SJCRH30 (cell line): ENCODE results near the gene NCMAP. TPM values are rescaled to one million over a fixed set of nuclear protein-coding genes. Genes with fewer than 3 reads are reported as not detected.
A peak's percentile ranks its signal among the peaks of the same experiment; 100 is the strongest.

Source experiments
- DNase-seq, 2 experiments: peaks; one replicate each; pipeline ENCODE4 v3.0.0-alpha.2; 2015 to 2020
- H3K27ac ChIP-seq: fragments of 250-450 bp; sonication (Bioruptor Pico); 2 replicates; pipeline ENCODE4 v1.5.1; 2020; ENCODE audit warnings: mild to moderate bottlenecking, moderate library complexity
- H3K27me3 ChIP-seq: fragments of 250-450 bp; sonication (Bioruptor Pico); 2 replicates; pipeline ENCODE4 v1.5.1; 2020; ENCODE audit warnings: mild to moderate bottlenecking, moderate library complexity
- H3K36me3 ChIP-seq: fragments of 250-450 bp; sonication (Bioruptor Pico); 2 replicates; pipeline ENCODE4 v1.5.1; 2020; ENCODE audit warnings: mild to moderate bottlenecking, moderate library complexity
- H3K4me1 ChIP-seq: fragments of 250-450 bp; sonication (Bioruptor Pico); 2 replicates; pipeline ENCODE4 v1.5.1; 2020; ENCODE audit warnings: mild to moderate bottlenecking, moderate library complexity
- H3K4me3 ChIP-seq: fragments of 250-450 bp; sonication (Bioruptor Pico); 2 replicates; pipeline ENCODE4 v1.5.1; 2020; ENCODE audit warnings: mild to moderate bottlenecking, moderate library complexity
- H3K9me3 ChIP-seq: fragments of 250-450 bp; sonication (Bioruptor Pico); replicated peaks from 2 replicates; pipeline ENCODE4 v1.5.1; 2020; ENCODE audit warnings: mild to moderate bottlenecking, moderate library complexity
- total RNA-seq: library from RNA; depleted of rRNA; stranded (reverse); fragments of >200 nt; shearing (Covaris generic); gene quantifications from 2 replicates; pipeline ENCODE4 v1.2.3, GENCODE V29; 2014

Gene NCMAP
- total RNA-seq, 1 experiment from 2014 or later, result not detected

DNA sequence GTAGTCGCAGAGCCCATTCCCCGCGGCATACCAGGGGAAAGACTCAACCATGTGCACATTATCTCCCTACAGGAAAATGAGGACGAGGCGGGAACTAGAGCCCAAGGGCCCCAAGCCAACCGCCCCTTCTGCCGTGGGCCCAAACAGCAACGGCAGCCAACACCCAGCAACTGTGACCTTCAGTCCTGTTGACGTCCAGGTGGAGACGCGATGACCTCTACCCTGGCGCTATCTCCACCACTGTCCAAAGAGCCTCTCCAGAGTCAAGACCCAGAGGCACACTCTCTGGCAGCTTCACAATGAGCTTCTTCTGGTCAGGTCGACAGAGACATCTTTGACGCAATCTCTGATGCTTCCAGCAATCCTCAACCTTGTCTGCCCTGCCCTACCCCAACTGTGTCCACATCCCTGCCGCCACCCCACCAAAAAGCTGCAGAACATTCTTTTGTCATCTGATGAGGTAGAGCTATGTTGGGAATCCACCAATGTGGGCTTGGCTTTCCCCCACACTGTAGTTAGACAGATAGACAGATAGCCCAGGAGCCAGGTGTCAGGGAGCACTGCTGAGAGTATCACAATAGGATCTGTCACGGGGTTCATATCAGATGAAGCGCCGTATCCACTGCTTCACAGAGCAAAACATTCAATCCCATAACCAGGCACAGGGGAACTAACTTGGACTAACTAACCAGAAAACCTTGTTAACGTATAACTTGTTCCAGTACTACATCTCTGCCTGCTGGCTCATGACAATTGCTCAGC is 49.8 kb downstream of the NCMAP start:
- H3K9me3 ChIP-seq, result no peaks in the 10 kb centered on the region
- DNase-seq, result no peak
- no peaks in the 10 kb centered on the region for H3K4me1 ChIP-seq
- no peak overlapping the region for H3K4me3 ChIP-seq
- H3K36me3 ChIP-seq, result no peaks in the 10 kb centered on the region
- H3K27me3 ChIP-seq, result no peaks in the 10 kb centered on the region
- no peak overlapping the region for H3K27ac ChIP-seq

DNA sequence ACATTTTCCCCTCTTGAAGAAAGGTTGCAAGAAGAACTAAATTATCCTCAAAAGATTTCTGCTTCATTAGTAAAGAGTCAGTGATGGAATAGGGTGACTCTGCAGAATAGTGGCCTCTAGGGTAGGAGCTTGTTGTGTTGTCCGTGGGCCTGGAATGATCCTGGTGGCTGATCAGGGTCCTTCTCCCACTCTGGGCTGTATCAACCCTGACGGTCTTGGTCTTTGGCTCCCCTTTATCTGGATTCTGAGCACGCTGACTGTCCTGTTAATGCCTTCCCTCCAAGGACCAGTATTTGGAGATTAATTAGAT is 50.4 kb downstream of the NCMAP start:
- H3K4me3 ChIP-seq, result no peak overlapping the region
- no peaks in the 10 kb centered on the region for H3K4me1 ChIP-seq
- H3K9me3 ChIP-seq, result no peaks in the 10 kb centered on the region
- DNase-seq, result no peak
- H3K36me3 ChIP-seq, result no peaks in the 10 kb centered on the region
- H3K27ac ChIP-seq, result no peak overlapping the region
- no peaks in the 10 kb centered on the region for H3K27me3 ChIP-seq

DNA sequence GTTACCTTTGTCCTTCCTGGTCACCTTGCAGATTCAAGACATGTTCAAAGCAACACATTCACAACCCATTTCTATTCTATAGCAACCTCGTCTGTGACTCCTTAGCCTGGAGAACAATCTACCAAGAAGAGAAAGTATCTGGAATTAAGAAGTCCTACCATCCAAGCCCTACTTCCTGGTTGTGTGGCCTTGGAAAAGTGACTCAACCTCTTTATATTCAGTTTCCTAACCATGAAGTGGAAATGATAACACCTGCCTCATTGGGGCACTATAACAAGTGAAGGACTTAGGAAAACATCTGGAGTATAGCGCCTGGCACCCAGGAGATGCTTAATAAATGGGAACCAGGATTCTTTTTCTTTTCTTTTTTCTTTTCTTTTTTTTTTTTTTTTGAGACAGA is 50.7 kb downstream of the NCMAP start:
- Histone ChIP-seq H3K27me3 (no peaks in the 10 kb centered on the region), H3K27ac (no peak overlapping the region), H3K9me3 (no peaks in the 10 kb centered on the region), H3K4me3 (no peak overlapping the region), H3K36me3 (no peaks in the 10 kb centered on the region), H3K4me1 (no peaks in the 10 kb centered on the region)
- DNase-seq, result no peak

DNA sequence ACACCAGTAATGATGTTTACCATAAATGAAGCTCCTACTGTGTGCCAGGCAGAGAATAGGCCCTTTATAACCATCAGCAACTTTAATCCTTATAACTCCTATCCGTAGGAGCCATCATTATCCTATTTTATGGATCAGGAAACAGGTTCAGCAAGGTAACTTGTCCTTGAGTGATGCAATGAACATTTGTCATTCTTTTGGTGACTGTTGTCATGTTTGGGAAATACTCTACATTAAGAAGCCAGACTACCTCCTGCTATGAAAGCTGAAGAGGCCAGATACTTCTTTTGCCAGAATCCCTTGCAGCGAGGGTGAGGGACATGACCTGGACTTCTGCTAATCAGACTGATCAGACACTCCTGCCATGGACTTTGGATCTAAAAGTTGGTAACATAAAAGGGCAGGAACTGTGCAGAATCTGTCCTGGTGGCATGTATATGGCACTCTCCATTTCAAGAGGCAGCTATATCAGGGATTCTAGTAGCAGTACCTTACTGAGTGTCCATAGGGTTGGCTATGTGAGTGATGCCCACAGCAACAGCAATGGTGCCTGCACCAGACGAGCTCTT is 54.1 kb downstream of the NCMAP start:
- Histone ChIP-seq H3K36me3 (no peaks in the 10 kb centered on the region), H3K4me1 (no peaks in the 10 kb centered on the region), H3K27ac (no peak overlapping the region), H3K4me3 (no peak overlapping the region), H3K27me3 (no peaks in the 10 kb centered on the region), H3K9me3 (no peaks in the 10 kb centered on the region)
- DNase-seq, result no peak

DNA sequence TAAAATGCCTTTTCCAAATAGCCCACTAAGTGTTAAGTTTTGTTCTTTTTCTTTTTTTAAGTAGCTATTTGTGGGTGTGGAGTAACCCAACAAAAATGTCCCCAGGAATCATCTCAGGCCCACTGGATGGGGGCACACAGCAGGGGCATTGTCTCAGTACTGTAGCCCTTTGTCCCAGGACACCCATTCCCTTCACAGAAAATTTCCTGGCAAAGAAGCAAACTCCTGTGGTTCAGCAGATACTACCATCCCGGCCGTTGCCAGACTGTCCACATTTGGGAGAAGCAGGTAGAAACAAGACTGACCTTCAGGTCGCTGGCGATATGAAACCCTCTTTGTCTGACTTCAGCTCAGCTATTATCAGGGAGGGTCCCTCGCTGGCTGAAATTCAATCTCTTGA is 63.5 kb downstream of the NCMAP start:
- no peak overlapping the region for H3K4me3 ChIP-seq
- DNase-seq, result peak; percentile 20 to 62
- H3K9me3 ChIP-seq, result no peaks in the 10 kb centered on the region
- H3K27me3 ChIP-seq, result 0 out of 2 replicates have a peak, but pooled peaks cover 3% of the 10 kb centered on the region
- H3K4me1 ChIP-seq, result no peaks in the 10 kb centered on the region
- no peaks in the 10 kb centered on the region for H3K36me3 ChIP-seq
- H3K27ac ChIP-seq, result no peak overlapping the region

DNA sequence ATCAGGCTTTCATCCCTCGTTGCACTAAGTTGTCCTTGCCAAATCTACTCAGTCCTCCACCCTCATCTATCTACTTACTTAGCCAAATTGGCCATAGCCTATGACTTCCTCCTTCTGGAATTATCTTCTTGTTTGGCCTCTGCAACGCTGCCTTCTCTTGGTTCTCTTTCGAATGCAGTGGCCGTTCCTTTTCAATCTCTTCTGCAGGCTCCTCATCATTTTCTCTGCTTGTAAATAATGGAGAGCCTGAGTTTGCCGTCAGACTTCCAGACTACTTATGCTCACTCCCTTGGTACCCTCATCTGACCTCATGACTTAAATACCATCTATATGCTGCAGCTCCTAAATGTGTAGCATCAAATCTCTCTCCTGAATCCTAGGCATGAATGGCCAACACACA is 64.8 kb downstream of the NCMAP start:
- Histone ChIP-seq H3K27me3 (0 out of 2 replicates have a peak, but pooled peaks cover 3% of the 10 kb centered on the region), H3K4me1 (no peaks in the 10 kb centered on the region), H3K36me3 (no peaks in the 10 kb centered on the region), H3K4me3 (no peak overlapping the region), H3K9me3 (no peaks in the 10 kb centered on the region), H3K27ac (no peak overlapping the region)
- DNase-seq, result no peak

DNA sequence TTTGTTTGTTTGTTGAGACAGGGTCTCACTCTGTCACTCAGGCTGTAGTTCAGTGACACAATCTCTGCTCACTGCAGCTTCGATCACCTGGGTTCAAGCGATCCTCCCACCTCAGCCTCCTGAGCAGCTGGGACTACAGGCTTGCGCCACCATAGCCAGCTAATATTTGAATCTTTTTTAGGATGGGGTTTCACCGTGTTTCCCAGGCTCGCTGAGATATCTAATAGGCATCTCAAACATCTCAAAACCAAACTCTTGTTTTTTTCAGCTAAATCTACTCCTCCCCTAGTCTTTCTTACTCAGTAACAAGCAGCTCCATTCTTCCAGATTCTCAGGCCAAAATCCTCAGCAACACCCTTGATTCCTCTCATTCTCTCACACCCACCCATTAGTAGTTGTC is 65.2 kb downstream of the NCMAP start:
- Histone ChIP-seq H3K4me3 (no peak overlapping the region), H3K36me3 (no peaks in the 10 kb centered on the region), H3K9me3 (no peaks in the 10 kb centered on the region), H3K4me1 (no peaks in the 10 kb centered on the region), H3K27ac (no peak overlapping the region), H3K27me3 (0 out of 2 replicates have a peak, but pooled peaks cover 3% of the 10 kb centered on the region)
- DNase-seq, result no peak

DNA sequence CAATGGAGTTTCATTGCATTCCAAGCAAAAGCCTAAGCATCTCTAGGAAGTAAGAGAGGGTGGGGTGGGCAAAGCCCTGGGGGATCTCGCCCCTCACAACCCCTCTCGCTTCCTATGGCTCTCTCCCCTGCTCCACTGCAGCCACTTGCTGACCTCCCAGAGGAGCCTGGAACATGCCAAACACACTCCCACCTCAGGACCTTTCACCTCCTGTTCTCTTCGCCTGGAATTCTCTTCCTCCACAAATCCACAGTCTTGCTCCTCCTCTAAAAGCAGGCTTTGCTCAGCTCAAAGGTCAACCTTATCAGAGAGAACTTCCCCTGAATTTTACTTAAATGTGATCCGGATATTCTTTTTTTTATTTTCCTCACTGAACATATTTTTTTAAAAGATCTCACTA is 66.3 kb downstream of the NCMAP start:
- DNase-seq, result no peak
- Histone ChIP-seq H3K9me3 (no peaks in the 10 kb centered on the region), H3K4me1 (no peaks in the 10 kb centered on the region), H3K4me3 (no peak overlapping the region), H3K36me3 (no peaks in the 10 kb centered on the region), H3K27me3 (0 out of 2 replicates have a peak, but pooled peaks cover 3% of the 10 kb centered on the region), H3K27ac (no peak overlapping the region)

DNA sequence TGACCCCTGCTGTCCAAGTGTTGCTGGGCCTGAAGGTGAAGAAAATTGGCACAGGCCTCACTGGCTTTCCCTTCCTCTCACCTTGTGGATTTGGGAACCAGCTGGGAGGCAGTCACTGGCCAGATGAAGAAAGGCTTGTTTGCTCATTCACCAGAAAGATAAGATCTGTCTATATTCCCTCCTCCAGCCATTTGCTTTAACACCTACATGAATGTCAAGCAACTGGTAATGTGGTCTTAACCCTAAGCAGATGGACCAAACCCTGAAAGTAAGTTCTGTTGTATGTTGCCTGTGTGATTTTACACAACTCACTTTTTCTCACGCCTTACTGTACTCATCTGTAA is 76.9 kb downstream of the NCMAP start:
- no peaks in the 10 kb centered on the region for H3K4me1 ChIP-seq
- no peak overlapping the region for H3K27ac ChIP-seq
- 0 out of 2 replicates have a peak, but pooled peaks cover 5% of the 10 kb centered on the region for H3K27me3 ChIP-seq
- no peaks in the 10 kb centered on the region for H3K9me3 ChIP-seq
- no peaks in the 10 kb centered on the region for H3K36me3 ChIP-seq
- no peak overlapping the region for H3K4me3 ChIP-seq
- DNase-seq, result no peak

DNA sequence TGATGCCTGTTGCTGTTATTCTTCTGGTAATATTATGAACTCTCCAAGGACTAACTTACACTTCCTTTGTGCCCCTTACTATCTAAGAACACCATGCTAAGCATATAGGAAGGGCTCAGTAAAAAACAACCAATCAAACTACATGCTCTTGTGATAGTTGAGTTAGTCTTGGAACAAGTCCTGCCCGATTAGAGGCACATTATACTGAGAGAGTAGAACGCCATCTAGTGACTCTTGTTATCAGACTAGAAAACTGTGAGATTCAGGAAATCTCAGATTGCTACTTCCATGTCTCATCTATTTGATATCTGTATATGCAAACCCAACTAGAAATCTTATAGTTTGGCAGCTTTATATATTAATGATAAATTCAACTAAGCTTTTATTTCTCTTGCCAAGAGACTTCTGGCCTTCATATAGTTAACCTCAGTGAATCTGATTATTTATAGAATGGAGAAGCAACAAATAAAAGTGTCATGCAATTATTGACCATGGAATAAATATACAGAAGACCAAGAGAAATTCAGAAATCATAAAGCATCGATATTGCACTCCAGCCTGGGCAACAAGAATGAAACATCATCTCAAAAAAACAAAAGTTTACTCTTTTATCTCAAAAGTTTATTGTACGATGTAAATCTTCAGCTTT is 79.4 kb downstream of the NCMAP start:
- 0 out of 2 replicates have a peak, but pooled peaks cover 5% of the 10 kb centered on the region for H3K27me3 ChIP-seq
- H3K9me3 ChIP-seq, result no peaks in the 10 kb centered on the region
- H3K4me3 ChIP-seq, result no peak overlapping the region
- DNase-seq, result peak in 1 of 2 experiments; percentile 75
- H3K4me1 ChIP-seq, result no peaks in the 10 kb centered on the region
- H3K27ac ChIP-seq, result no peak overlapping the region
- no peaks in the 10 kb centered on the region for H3K36me3 ChIP-seq

DNA sequence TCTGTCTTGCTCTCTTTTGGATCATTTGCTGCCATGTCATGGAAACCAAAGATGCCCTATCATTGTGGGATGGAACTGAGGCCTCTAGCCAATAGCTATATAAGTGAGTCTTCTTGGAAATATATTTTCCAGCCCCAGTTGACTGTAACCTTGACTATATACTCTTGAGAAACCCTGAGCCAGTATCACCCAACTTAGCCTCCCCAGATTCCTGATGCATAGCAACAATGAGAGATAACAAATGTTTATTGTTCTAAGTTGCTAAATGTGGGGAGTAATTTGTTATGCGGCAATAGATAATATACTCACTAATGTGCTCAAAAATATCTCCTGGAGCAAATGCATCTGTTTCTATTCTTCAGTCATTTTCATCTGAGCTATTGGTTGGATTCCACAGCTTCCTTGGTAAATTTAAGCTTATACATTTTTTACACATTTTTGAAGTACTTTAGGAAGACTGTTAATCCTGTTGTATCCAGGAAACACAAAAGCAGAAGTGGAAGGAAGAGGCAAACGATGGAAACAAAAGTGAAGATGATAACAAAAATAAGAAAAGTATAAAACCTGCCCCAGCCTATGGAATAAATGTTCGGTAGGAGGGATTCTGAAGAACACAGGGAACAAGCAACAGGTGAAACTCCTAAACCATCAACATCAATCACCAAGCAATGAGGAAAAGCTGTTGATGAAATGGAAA is 80.9 kb downstream of the NCMAP start:
- no peak for DNase-seq
- H3K27me3 ChIP-seq, result 0 out of 2 replicates have a peak, but pooled peaks cover 5% of the 10 kb centered on the region
- H3K36me3 ChIP-seq, result no peaks in the 10 kb centered on the region
- H3K4me1 ChIP-seq, result peaks cover 6% of the 10 kb centered on the region
- H3K9me3 ChIP-seq, result no peaks in the 10 kb centered on the region
- no peak overlapping the region for H3K27ac ChIP-seq
- H3K4me3 ChIP-seq, result no peak overlapping the region

DNA sequence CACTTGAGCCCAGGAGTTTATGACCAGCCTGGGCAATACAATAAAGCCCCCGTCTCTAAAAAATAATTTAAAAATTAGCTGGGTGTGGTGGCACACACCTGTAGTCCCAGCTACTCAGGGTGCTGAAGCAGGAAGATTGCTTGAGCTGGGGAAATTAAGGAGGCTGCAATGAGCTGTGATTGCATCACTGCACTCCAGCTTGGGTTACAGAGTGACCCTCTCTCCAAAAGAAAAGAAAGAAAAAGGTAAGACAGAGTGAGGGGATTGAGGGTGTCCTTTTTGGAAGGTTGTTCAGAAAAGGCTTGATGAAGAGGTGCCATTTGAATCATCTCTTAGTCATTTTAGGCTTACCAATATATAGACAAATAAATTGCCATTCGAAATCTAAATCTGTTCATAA is 83.2 kb downstream of the NCMAP start:
- Histone ChIP-seq H3K27me3 (0 out of 2 replicates have a peak, but pooled peaks cover 5% of the 10 kb centered on the region), H3K9me3 (no peaks in the 10 kb centered on the region), H3K36me3 (no peaks in the 10 kb centered on the region), H3K27ac (no peak overlapping the region), H3K4me1 (peaks cover 7% of the 10 kb centered on the region), H3K4me3 (no peak overlapping the region)
- no peak for DNase-seq

DNA sequence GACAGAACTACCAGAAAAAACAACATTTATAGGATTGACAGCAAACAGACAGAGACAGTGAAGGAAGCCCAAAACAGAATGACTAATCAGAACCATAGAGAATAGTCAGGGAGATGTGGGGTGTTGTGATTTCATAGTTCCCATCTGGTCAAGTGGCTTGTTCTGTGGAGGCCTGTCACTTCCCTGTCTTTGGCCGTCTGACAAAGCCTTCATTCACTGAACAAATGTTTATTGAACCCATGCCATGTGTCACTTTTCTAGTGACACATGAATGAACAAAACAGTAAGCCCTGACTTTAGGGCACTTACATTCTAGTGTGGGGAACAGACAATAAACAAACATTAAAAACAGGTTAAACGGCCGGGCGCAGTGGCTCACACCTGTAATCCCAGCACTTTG is 84.0 kb downstream of the NCMAP start:
- peaks cover 7% of the 10 kb centered on the region for H3K4me1 ChIP-seq
- peaks cover 3% of the 10 kb centered on the region; the same call in 1 of the 2 replicates for H3K36me3 ChIP-seq
- H3K27me3 ChIP-seq, result 0 out of 2 replicates have a peak, but pooled peaks cover 5% of the 10 kb centered on the region
- H3K9me3 ChIP-seq, result no peaks in the 10 kb centered on the region
- DNase-seq, result no peak
- no peak overlapping the region for H3K4me3 ChIP-seq
- H3K27ac ChIP-seq, result no peak overlapping the region

DNA sequence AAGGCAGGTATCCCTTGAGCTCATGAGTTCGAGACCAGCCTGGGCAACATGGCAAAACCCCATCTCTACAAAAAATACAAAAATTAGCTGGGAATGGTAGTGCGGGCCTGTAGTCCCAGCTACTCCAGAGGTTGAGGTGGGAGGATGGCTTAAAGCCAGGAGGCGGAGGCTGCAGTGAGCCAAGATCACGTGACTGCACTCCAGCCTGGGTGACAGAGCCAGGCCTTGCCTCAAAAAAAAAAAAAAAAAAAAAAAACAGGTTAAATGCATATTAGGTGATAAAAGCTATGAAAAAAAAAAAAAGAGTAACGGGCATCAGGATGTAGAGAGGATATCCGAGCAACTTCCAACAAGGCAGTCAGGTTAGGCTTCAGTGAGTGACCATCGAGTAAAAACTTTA is 84.4 kb downstream of the NCMAP start:
- no peaks in the 10 kb centered on the region for H3K9me3 ChIP-seq
- H3K27me3 ChIP-seq, result 0 out of 2 replicates have a peak, but pooled peaks cover 5% of the 10 kb centered on the region
- no peak overlapping the region for H3K27ac ChIP-seq
- H3K36me3 ChIP-seq, result peaks cover 7% of the 10 kb centered on the region
- peaks cover 7% of the 10 kb centered on the region for H3K4me1 ChIP-seq
- no peak overlapping the region for H3K4me3 ChIP-seq
- DNase-seq, result peak; percentile 16 to 23

DNA sequence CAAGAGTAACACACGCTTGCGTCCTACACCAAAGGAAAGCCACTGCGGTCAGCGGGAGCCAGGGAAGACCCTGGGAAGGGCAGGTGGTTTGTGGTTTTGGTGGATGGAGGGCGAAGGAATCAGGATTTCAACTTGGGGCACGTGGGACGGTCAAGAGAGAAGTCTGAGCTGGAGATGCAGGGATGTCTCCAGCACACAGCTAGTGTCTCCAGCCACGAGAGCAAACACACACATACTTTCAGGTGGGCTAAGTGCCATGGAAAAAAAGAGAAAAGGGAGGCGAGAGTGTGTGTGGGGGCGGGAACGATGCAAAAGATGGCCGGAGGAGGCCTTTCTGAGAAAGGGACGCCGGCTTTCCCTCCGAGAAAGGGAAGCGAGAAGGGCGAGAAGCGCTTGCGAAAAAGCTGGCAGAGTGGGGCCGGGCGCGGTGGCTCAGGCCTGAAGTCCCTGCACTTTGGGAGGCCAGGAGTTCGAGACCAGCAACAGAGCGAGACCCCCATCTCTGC is 85.8 kb downstream of the NCMAP start:
- Histone ChIP-seq H3K36me3 (peaks cover 18% of the 10 kb centered on the region), H3K27me3 (0 out of 2 replicates have a peak, but pooled peaks cover 5% of the 10 kb centered on the region), H3K9me3 (no peaks in the 10 kb centered on the region), H3K4me3 (peak overlapping the region; percentile 82), H3K4me1 (peaks cover 7% of the 10 kb centered on the region), H3K27ac (peak overlapping the region; percentile 79; the same call in 1 of the 2 replicates)
- peak; percentile 65 to 77 for DNase-seq
